Vagina (tissue), 2 donors: Measurements from ENCODE around the gene PYDC1. TPM values are rescaled to one million over a fixed set of nuclear protein-coding genes. Genes with fewer than 3 reads are reported as not detected.
A peak's percentile ranks its signal among the peaks of the same experiment; 100 is the strongest.
"Not testable (repeated sequence)": the region's sequence is repeated elsewhere in the genome, so short reads cannot be mapped to it uniquely, and the experiment has no call there.

Experiments
- DNase-seq, 2 donors: peaks; one replicate each; pipeline ENCODE4 v3.0.0-alpha.2; 2017; ENCODE audit errors: extremely low spot score in 2 of 2
- H3K27ac ChIP-seq: fragments of 200-600 bp; sonication (generic); one replicate; pipeline ENCODE4 v1.5.1; 2019
- H3K27me3 ChIP-seq: fragments of 200-600 bp; sonication (generic); one replicate; pipeline ENCODE4 v1.5.1; 2019
- H3K36me3 ChIP-seq, 2 donors: fragments of 200-600 bp; sonication (generic); one replicate each; pipeline ENCODE4 v1.5.1; 2017 to 2019
- H3K4me1 ChIP-seq: fragments of 200-600 bp; sonication (generic); one replicate; pipeline ENCODE4 v1.5.1; 2019
- H3K4me3 ChIP-seq, 2 donors: fragments of 200-600 bp; sonication (generic); 1 replicate in 1 of 2; 2 replicates in 1 of 2; pipeline ENCODE4 v1.5.1; 2016 to 2019
- H3K9me3 ChIP-seq: fragments of 200-600 bp; sonication (generic); one replicate; pipeline ENCODE4 v1.5.1; 2019
- CTCF ChIP-seq, 3 experiments: fragments of 450-650 bp in 2 of 3; fragments of 200-600 bp in 1 of 3; sonication (generic) in 1 of 3; IDR thresholded peaks; one replicate each; pipeline ENCODE4 v1.5.1; 2017 to 2019; ENCODE audit warnings: antibody characterized with exemption in 3 of 3, mild to moderate bottlenecking in 2 of 3, moderate library complexity in 2 of 3
- POLR2A ChIP-seq, 2 donors: fragments of 450-650 bp; IDR thresholded peaks; one replicate each; pipeline ENCODE4 v1.6.1; 2017; ENCODE audit warnings: antibody characterized with exemption in 2 of 2, mild to moderate bottlenecking in 2 of 2, moderate library complexity in 2 of 2
- POLR2AphosphoS5 ChIP-seq, 2 donors: sonication (generic); formaldehyde crosslinking; IDR thresholded peaks; one replicate each; pipeline ENCODE4 v1.9.0; 2017; ENCODE audit warnings: antibody characterized with exemption in 2 of 2, mild to moderate bottlenecking in 2 of 2, low read depth in 1 of 2; ENCODE audit not compliant: insufficient read depth in 1 of 2
- intact Hi-C: fragments of 100-400 bp; cut with DNase I; formaldehyde crosslinking; loops from one replicate; pipeline ENCODE4 v1.15.1; 2023
- total RNA-seq: library from RNA; depleted of rRNA; stranded (reverse); fragments of >200 nt; gene quantifications from one replicate; pipeline ENCODE4 v1.2.3, GENCODE V29; 2016

The PYDC1 gene
- total RNA-seq, 1 donor from 2014 or later = not detected

- intact Hi-C loops = no loop called here
- Histone ChIP-seq H3K4me3 (no peak overlapping the region), H3K27me3 (no peaks in the 10 kb centered on the region), H3K4me1 (no peaks in the 10 kb centered on the region), H3K36me3 (no peaks in the 10 kb centered on the region), H3K27ac (no peak overlapping the region), H3K9me3 (no peaks in the 10 kb centered on the region)
- TF ChIP-seq CTCF (IDR thresholded peaks at IDR 0.05) (no peak), POLR2AphosphoS5 (IDR thresholded peaks at IDR 0.05; ENCODE audit: insufficient read depth in 1 of 2, low read depth in 1 of 2) (no peak), POLR2A (IDR thresholded peaks at IDR 0.05) (no peak)
- no peak for DNase-seq
These were observed 29.4 kb upstream of the PYDC1 start for GRCh38 chr16:31246296-31246695.

- H3K4me1 ChIP-seq, intact Hi-C loops, H3K36me3 ChIP-seq, H3K27me3 ChIP-seq, H3K9me3 ChIP-seq, H3K4me3 ChIP-seq, DNase-seq, H3K27ac ChIP-seq: not testable (repeated sequence)
These were observed 28.7 kb upstream of the PYDC1 start for GRCh38 chr16:31245598-31245997.

- TF ChIP-seq POLR2AphosphoS5 (IDR thresholded peaks at IDR 0.05; ENCODE audit: insufficient read depth in 1 of 2, low read depth in 1 of 2) (no peak), POLR2A (IDR thresholded peaks at IDR 0.05) (no peak), CTCF (IDR thresholded peaks at IDR 0.05) (no peak)
- no peak for DNase-seq
- Histone ChIP-seq H3K27ac (no peak overlapping the region), H3K36me3 (no peaks in the 10 kb centered on the region), H3K4me3 (no peak overlapping the region), H3K9me3 (no peaks in the 10 kb centered on the region), H3K4me1 (no peaks in the 10 kb centered on the region), H3K27me3 (no peaks in the 10 kb centered on the region)
- intact Hi-C loops = no loop called here
These were observed 27.1 kb upstream of the PYDC1 start for GRCh38 chr16:31243734-31244670.

- H3K27me3 ChIP-seq = no peaks in the 10 kb centered on the region
- intact Hi-C loops = no loop called here
- no peaks in the 10 kb centered on the region for H3K9me3 ChIP-seq
- no peaks in the 10 kb centered on the region for H3K36me3 ChIP-seq
- H3K4me1 ChIP-seq = no peaks in the 10 kb centered on the region
- H3K4me3 ChIP-seq = no peak overlapping the region
- H3K27ac ChIP-seq = no peak overlapping the region
- TF ChIP-seq CTCF (IDR thresholded peaks at IDR 0.05) = no peak
- peak in 1 of 2 donors; percentile 20 for TF ChIP-seq POLR2AphosphoS5 (IDR thresholded peaks at IDR 0.05; ENCODE audit: insufficient read depth in 1 of 2, low read depth in 1 of 2)
- DNase-seq = no peak
These were observed 25.3 kb upstream of the PYDC1 start for GRCh38 chr16:31242206-31242605.

- H3K27ac ChIP-seq = no peak overlapping the region
- DNase-seq = no peak
- no peaks in the 10 kb centered on the region for H3K9me3 ChIP-seq
- no peak for TF ChIP-seq POLR2A (IDR thresholded peaks at IDR 0.05)
- TF ChIP-seq CTCF (IDR thresholded peaks at IDR 0.05) = no peak
- no peak for TF ChIP-seq POLR2AphosphoS5 (IDR thresholded peaks at IDR 0.05; ENCODE audit: insufficient read depth in 1 of 2, low read depth in 1 of 2)
- intact Hi-C loops = no loop called here
- no peaks in the 10 kb centered on the region for H3K36me3 ChIP-seq
- H3K27me3 ChIP-seq = no peaks in the 10 kb centered on the region
- H3K4me1 ChIP-seq = no peaks in the 10 kb centered on the region
- no peak overlapping the region for H3K4me3 ChIP-seq
These were observed 21.1 kb upstream of the PYDC1 start for GRCh38 chr16:31238041-31238440.
